Activated CD4-positive, alpha-beta T cell treated with anti-CD3 and anti-CD28 coated beads, Interleukin-2, Interleukin-6, amounts not matched to agents 100 ng/mL and 50 ng/mL, durations not matched to agents 16 hours and 8 hours (primary cell): ENCODE measurements around the gene MOCS3.
A peak's percentile ranks its signal among the peaks of the same experiment; 100 is the strongest.
"Not testable (repeated sequence)": the region's sequence is repeated elsewhere in the genome, so short reads cannot be mapped to it uniquely, and the experiment has no call there.

ENCODE experiments used
- DNase-seq: peaks from one replicate; pipeline ENCODE4 v3.0.0-alpha.2; 2020

MOCS3 gene

DNA sequence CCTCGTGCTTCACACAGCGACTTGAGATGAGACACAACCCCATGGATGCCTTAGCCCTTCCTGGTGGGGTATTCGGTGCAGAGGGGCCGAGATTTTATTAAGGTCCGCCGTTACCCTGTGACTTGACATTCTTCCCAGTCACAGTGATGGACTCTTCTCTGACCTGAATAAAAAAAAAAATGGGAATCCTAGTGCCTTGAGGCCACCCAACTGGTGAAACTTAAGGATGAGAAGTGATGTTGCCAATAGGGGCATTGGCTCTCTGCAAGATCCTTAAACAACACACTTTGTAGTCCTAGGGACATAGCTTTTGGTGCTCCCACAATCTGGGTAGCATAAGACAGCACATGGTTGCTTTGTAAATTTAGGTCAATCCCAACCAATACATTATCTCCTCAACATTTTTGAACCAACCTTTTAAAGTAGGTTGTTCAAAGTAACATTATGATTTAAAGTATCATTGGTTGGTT, 26.6 kb upstream of the MOCS3 start:
- no peak for DNase-seq

- DNase-seq = no peak
Measured at GRCh38 chr20:50932691-50933280, 25.8 kb upstream of the MOCS3 start.

- DNase-seq = no peak
Measured at GRCh38 chr20:50933589-50933988, 25.0 kb upstream of the MOCS3 start.

GRCh38 chr20:50943069-50943468, 15.5 kb upstream of the MOCS3 start:
- DNase-seq = no peak

- DNase-seq = no peak
Measured at GRCh38 chr20:50948132-50948785, 10.4 kb upstream of the MOCS3 start.

DNA sequence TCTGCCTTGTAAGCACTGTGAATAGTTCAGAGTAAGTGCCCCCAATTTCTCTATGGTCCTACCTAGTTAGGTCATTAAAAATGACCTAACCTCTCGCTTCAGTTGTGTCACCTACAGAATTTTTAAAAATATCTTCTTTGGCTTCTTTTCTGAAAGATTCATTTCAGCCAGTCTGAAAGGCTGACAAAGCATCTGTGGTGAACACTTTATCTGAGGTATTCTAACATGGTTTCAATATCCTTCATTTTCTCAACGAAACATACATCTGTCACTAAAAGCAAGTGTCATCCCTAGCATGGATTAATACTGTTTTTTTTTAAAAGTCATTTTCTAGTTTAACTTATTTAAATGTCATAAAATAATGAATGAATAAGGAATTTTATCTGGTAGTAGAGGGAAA, 5.4 kb upstream of the MOCS3 start:
- peak; percentile 6 for DNase-seq

- DNase-seq = peak; percentile 6
Measured at GRCh38 chr20:50953821-50954220, 4.8 kb upstream of the MOCS3 start.

GRCh38 chr20:50957276-50957675, 1.3 kb upstream of the MOCS3 start:
- no peak for DNase-seq

GRCh38 chr20:50957798-50958614, 612 bp upstream of the MOCS3 start, which contains the start of gene DPM1:
DPM1 (minus strand) TSS chr20:50958532; CDS start chr20:50958523, 9 bp downstream.
- peak; percentile 90 for DNase-seq

- DNase-seq = no peak
Measured at GRCh38 chr20:50959543-50960126, 1.0 kb downstream of the MOCS3 start.

DNA sequence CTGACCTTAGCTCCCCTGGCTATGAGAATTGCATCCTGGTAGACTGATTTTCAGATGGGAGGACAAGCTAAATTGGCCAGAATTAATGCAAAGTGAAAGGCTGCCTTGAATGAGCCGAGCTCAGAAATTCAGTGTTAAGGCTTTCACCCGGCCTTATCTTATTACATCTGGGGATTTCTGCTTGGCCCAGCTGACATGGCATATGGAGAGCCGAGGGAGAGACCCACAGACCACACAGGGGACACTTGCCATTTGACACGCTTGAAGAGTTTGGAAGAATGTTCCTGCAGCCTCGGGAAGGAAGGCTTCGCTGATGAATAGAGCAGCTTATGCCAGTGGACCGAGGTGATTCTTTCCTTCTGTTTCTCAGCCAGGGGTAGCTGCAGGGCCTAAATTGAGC, 9.0 kb downstream of the MOCS3 start:
- no peak for DNase-seq

GRCh38 chr20:50968289-50968688, 9.7 kb downstream of the MOCS3 start:
- no peak for DNase-seq

GRCh38 chr20:50969435-50969834, 10.8 kb downstream of the MOCS3 start:
- DNase-seq = no peak

DNA sequence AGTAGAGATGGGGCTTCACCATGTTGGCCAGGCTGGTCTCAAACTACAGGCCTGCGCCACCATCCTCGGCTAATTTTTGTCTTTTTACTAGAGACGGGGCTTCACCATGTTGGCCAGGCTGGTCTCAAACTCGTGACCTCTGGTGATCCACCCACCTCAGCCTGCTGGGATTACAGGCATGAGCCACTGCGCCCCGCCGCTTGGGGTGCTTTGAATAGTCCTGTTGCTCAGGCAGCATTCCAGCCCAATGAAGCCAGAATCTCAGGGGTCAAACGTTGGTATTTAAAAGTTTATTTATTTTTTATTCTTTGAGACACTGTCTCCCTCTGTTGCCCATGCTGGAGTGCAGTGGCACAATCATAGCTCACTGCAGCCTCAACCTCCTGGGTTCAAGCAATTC, 11.3 kb downstream of the MOCS3 start:
- DNase-seq = no peak

GRCh38 chr20:50975701-50976330, 17.2 kb downstream of the MOCS3 start:
- DNase-seq = no peak

DNA sequence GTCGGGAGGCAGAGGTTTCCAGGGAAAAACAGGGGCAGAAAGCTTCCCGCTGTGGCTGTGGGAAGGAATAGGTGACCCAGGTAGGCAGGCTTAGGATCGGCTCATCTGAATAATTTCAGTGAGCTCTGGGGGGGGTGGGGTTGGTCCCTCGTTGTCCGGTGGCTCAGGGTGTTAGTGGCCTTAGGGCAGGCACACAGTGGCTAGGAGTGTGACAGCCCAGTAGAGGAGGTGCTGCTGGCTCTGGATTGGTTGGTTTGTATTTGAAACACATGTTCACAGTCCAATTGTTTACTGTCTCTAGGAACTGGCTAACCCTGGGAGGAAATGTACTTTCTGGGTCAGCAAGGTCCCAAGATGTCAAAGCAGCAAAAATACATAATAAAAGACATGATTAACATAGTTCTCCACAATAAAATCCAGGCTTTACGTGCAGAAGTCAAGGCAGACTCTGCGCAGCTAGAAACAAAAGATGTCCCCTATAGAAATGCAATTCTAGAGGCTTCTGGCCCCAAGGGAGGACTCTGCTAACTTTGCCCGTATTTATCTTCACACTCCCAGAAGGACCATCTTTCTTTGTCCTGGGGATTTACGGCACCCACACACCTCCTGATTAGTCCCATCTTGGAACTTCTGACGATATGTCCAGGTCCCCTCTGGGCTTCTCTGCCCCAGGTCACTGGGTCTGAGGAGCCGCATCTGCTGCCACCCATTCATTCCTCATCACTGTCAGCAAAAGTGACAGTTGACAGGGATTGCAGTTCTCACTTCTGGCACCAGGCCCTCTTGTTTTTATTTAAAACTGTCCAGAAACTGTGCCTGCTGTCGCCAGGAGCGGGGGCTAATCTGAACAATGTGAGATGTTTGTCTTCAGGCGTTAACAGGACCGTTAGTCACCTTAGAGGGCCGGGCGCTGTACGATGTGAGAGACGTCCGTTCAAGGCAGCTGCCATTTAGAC, 18.7 kb downstream of the MOCS3 start:
- DNase-seq = no peak

GRCh38 chr20:50978533-50978932, 19.9 kb downstream of the MOCS3 start:
- not testable (repeated sequence) for DNase-seq

- DNase-seq = peak; percentile 65
Measured at GRCh38 chr20:50980071-50980681, 21.6 kb downstream of the MOCS3 start.

- peak; percentile 73 for DNase-seq
Measured at GRCh38 chr20:50980851-50981713, 22.5 kb downstream of the MOCS3 start.

DNA sequence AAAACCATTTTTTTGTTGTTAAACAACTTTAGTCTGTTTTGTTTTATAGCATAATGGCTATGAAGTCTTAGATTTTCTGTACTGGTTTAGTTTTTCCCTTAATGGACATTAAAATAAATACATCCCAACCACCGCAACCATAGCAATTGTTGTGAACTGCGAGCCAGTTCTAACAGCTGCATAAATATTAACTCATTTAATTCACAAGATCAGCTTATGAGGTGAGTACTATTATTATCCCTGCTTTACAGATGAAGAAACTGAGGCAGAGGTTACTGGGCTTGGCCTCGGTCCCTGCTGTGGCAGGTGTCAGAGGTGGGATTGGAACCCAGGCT, 23.1 kb downstream of the MOCS3 start:
- DNase-seq = no peak
